IMR-90 (cell line): ENCODE results near the gene CTBP2. TPM values are rescaled to one million over a fixed set of nuclear protein-coding genes. Genes with fewer than 3 reads are reported as not detected.

Source experiments
- ATAC-seq: fragments of 200-7000 bp; cut with Tn5 transposase; 2 replicates; pipeline ENCODE4 v1.9.1; 2020; ENCODE audit warnings: low read depth, mild to moderate bottlenecking, moderate library complexity
- BruUV-seq: library from RNA; stranded (reverse); fragments of 400-500 nt; replicated peaks from 2 replicates; lab custom pipeline; 2021; lab: Mats Ljungman, UMichigan
- CTCF ChIA-PET: fragments of 300-600 bp; formaldehyde crosslinking; extraction: SDS; loops from one replicate; lab custom pipeline; 2021; ENCODE audit warnings: antibody characterized with exemption; lab: Yijun Ruan, JAX
- POLR2A ChIA-PET: fragments of 300-600 bp; sonication (Branson Sonifier 250); formaldehyde crosslinking; loops from one replicate; lab custom pipeline; 2022; ENCODE audit warnings: antibody characterized with exemption; ENCODE audit not compliant: unreplicated experiment; lab: Charles Lee
- DNase-seq: peaks from one replicate; pipeline ENCODE4 v3.0.0; 2013
- H2AFZ ChIP-seq: replicated peaks from 2 replicates; pipeline ENCODE3; 2013; ENCODE audit warnings: low read length, mild to moderate bottlenecking; ENCODE audit not compliant: poor library complexity
- H2AK5ac ChIP-seq: 2 replicates; pipeline ENCODE4 v1.6.1; 2013; ENCODE audit warnings: low read depth, low read length, inconsistent platforms
- H2AK9ac ChIP-seq: replicated peaks from 2 replicates; pipeline ENCODE3; 2013; ENCODE audit warnings: mild to moderate bottlenecking, low read depth, low read length, moderate library complexity; ENCODE audit not compliant: poor library complexity
- H2BK120ac ChIP-seq: 2 replicates; pipeline ENCODE4 v1.6.1; 2013; ENCODE audit warnings: low read depth, low read length, inconsistent platforms
- H2BK15ac ChIP-seq: 3 replicates; pipeline ENCODE4 v1.6.1; 2013; ENCODE audit warnings: low read depth, low read length, inconsistent platforms
- H2BK20ac ChIP-seq: 2 replicates; pipeline ENCODE4 v1.6.1; 2013; ENCODE audit warnings: low read depth, mild to moderate bottlenecking, inconsistent platforms, low read length, moderate library complexity
- H2BK5ac ChIP-seq: 2 replicates; pipeline ENCODE4 v1.6.1; 2013; ENCODE audit warnings: mild to moderate bottlenecking, low read depth, low read length, inconsistent platforms; ENCODE audit not compliant: poor library complexity, severe bottlenecking
- H3K14ac ChIP-seq: replicated peaks from 2 replicates; pipeline ENCODE4 v1.6.1; 2013; ENCODE audit warnings: low read depth, low read length, inconsistent platforms
- H3K18ac ChIP-seq: 2 replicates; pipeline ENCODE4 v1.6.1; 2013; ENCODE audit warnings: low read depth, low read length, control low read depth
- H3K23ac ChIP-seq: 2 replicates; pipeline ENCODE4 v1.6.1; 2013; ENCODE audit warnings: low read depth, low read length, inconsistent platforms
- H3K27ac ChIP-seq: 2 replicates; pipeline ENCODE4 v1.5.1; 2013; ENCODE audit warnings: mild to moderate bottlenecking, control low read depth, low read length; ENCODE audit not compliant: insufficient read depth
- H3K27me3 ChIP-seq: 2 replicates; pipeline ENCODE4 v1.6.1; 2013; ENCODE audit warnings: low read length; ENCODE audit not compliant: control insufficient read depth, insufficient read depth
- H3K36me3 ChIP-seq: 2 replicates; pipeline ENCODE4 v1.6.1; 2013; ENCODE audit warnings: low read length, mixed read lengths; ENCODE audit not compliant: control insufficient read depth, insufficient read depth
- H3K4ac ChIP-seq: 2 replicates; pipeline ENCODE4 v1.6.1; 2013; ENCODE audit warnings: low read depth, low read length, inconsistent platforms
- H3K4me1 ChIP-seq: 2 replicates; pipeline ENCODE4 v1.6.1; 2013; ENCODE audit warnings: low read length, mixed read lengths; ENCODE audit not compliant: control insufficient read depth, insufficient read depth
- H3K4me2 ChIP-seq: 2 replicates; pipeline ENCODE4 v1.6.1; 2013; ENCODE audit warnings: low read depth, mild to moderate bottlenecking, control low read depth, low read length, moderate library complexity
- H3K4me3 ChIP-seq: 2 replicates; pipeline ENCODE4 v1.5.1; 2013; ENCODE audit warnings: low read depth, mild to moderate bottlenecking, control low read depth, low read length, moderate library complexity; ENCODE audit not compliant: insufficient read depth
- H3K56ac ChIP-seq: 2 replicates; pipeline ENCODE4 v1.6.1; 2013; ENCODE audit warnings: low read length, inconsistent platforms; ENCODE audit not compliant: insufficient read depth; ENCODE audit errors: extremely low read depth
- H3K79me1 ChIP-seq, 2 experiments: 2 replicates each; pipeline ENCODE4 v1.6.1; 2013; ENCODE audit warnings: low read length in 2 of 2, inconsistent platforms in 1 of 2, low read depth in 1 of 2
- H3K9ac ChIP-seq: 2 replicates; pipeline ENCODE4 v1.6.1; 2013; ENCODE audit warnings: low read depth, low read length, control low read depth
- H3K9me1 ChIP-seq: 2 replicates; pipeline ENCODE4 v1.6.1; 2013; ENCODE audit warnings: low read length, inconsistent platforms; ENCODE audit not compliant: insufficient read depth
- H3K9me3 ChIP-seq: 2 replicates; pipeline ENCODE4 v1.6.1; 2013; ENCODE audit warnings: low read length; ENCODE audit not compliant: control insufficient read depth, insufficient read depth
- H4K20me1 ChIP-seq: 2 replicates; pipeline ENCODE4 v1.6.1; 2013; ENCODE audit warnings: low read length, inconsistent platforms; ENCODE audit not compliant: insufficient read depth
- H4K5ac ChIP-seq: 2 replicates; pipeline ENCODE4 v1.6.1; 2013; ENCODE audit warnings: mild to moderate bottlenecking, low read depth, low read length, control low read depth
- H4K8ac ChIP-seq, 2 experiments: 2 replicates each; pipeline ENCODE4 v1.6.1; 2013; ENCODE audit warnings: low read depth in 2 of 2, low read length in 2 of 2, control low read depth in 1 of 2, inconsistent platforms in 1 of 2
- H4K91ac ChIP-seq: 2 replicates; pipeline ENCODE4 v1.6.1; 2013; ENCODE audit warnings: low read depth, low read length, inconsistent platforms; ENCODE audit not compliant: insufficient read depth
- CEBPB ChIP-seq: IDR thresholded peaks from 2 replicates; pipeline ENCODE4 v1.6.1; 2012; ENCODE audit warnings: low read depth, low read length, improper control_type of control experiment
- CTCF ChIP-seq: conservative IDR thresholded peaks from 2 replicates; pipeline ENCODE4 v1.5.1; 2012; ENCODE audit warnings: mild to moderate bottlenecking, low read depth, low read length, improper control_type of control experiment
- ELK1 ChIP-seq: fragments of 150-350 bp; IDR thresholded peaks from 2 replicates; pipeline ENCODE4 v1.6.1; 2016; ENCODE audit warnings: low read depth, mild to moderate bottlenecking, low read length, moderate library complexity, borderline replicate concordance
- MAZ ChIP-seq: IDR thresholded peaks from 2 replicates; pipeline ENCODE4 v1.6.1; 2012; ENCODE audit warnings: low read depth, mild to moderate bottlenecking, low read length, improper control_type of control experiment, moderate library complexity, borderline replicate concordance
- MXI1 ChIP-seq: IDR thresholded peaks from 2 replicates; pipeline ENCODE4 v1.6.1; 2012; ENCODE audit warnings: low read depth, mild to moderate bottlenecking, low read length, moderate library complexity, borderline replicate concordance
- NFE2L2 ChIP-seq: fragments of 150-350 bp; IDR thresholded peaks from 2 replicates; pipeline ENCODE4 v1.6.1; 2016; ENCODE audit warnings: low read depth, mild to moderate bottlenecking, low read length
- POLR2A ChIP-seq: IDR thresholded peaks from 2 replicates; pipeline ENCODE4 v1.6.1; 2012; ENCODE audit warnings: mild to moderate bottlenecking, low read depth, low read length
- RCOR1 ChIP-seq: IDR thresholded peaks from 2 replicates; pipeline ENCODE4 v1.6.1; 2012; ENCODE audit warnings: mild to moderate bottlenecking, low read length, improper control_type of control experiment; ENCODE audit not compliant: insufficient replicate concordance
- WGBS, 2 experiments: methylation state at CpG; one replicate each; pipeline versions ENCODE4 v1.1.5 to v1.1.7; 2013; ENCODE audit warnings: missing lambda C conversion rate in 2 of 2; ENCODE audit not compliant: insufficient read length in 1 of 2; ENCODE audit errors: extremely low coverage in 2 of 2; 5-methylcytosine and 5-hydroxymethylcytosine counted together
- dilution Hi-C: fragments of 300-500 bp; cut with HindIII; formaldehyde crosslinking; loops from one replicate; pipeline ENCODE4 v1.14.3; 2018; ENCODE audit warnings: low sequenced_read_pairs; ENCODE audit not compliant: unreplicated experiment
- in situ Hi-C: fragments of 300-500 bp; cut with MboI; formaldehyde crosslinking; loops from 3 replicates; pipeline ENCODE4 v1.14.3; 2019; ENCODE audit warnings: low sequenced_read_pairs, inconsistent platforms, mixed read lengths
- intact Hi-C: fragments of 100-400 bp; cut with micrococcal nuclease; formaldehyde crosslinking; loops from 2 replicates; pipeline ENCODE4 v1.10.0; 2022
- polyA plus RNA-seq, 3 experiments: library from polyadenylated mRNA; depleted of rRNA; stranded (reverse); fragments of >200 nt; gene quantifications; 2 replicates each; pipeline ENCODE4 v1.2.3, GENCODE V29; 2012; ENCODE audit warnings: low replicate concordance in 1 of 3
- total RNA-seq: library from RNA; depleted of rRNA; stranded (reverse); fragments of >200 nt; gene quantifications from 2 replicates; pipeline ENCODE4 v1.2.3, GENCODE V29; 2012

CTBP2 gene
- total and polyA plus RNA-seq, 2 of the 4 experiments (the other 2 are of a cell fraction): 81.0 to 86.6 TPM

- Histone ChIP-seq H3K36me3 (peaks cover 2% of the 10 kb centered on the region; the same call in 1 of the 2 replicates), H2BK20ac (no peak overlapping the region), H3K9me3 (no peaks in the 10 kb centered on the region), H2AK5ac (no peak overlapping the region), H2BK120ac (no peak overlapping the region), H3K79me1 (peaks cover 37 to 95% of the 10 kb centered on the region in 2 experiments), H4K20me1 (peaks cover 81% of the 10 kb centered on the region), H3K4me3 (no peak overlapping the region), H2AK9ac (no peak overlapping the region), H4K8ac (no peak overlapping the region), H3K4me2 (no peak overlapping the region), H3K9me1 (peaks cover 22% of the 10 kb centered on the region), H3K4me1 (peaks cover 22% of the 10 kb centered on the region), H3K9ac (no peak overlapping the region), H2BK15ac (no peak overlapping the region), H2BK5ac (no peak overlapping the region), H3K4ac (no peak overlapping the region), H3K27me3 (no peaks in the 10 kb centered on the region), H3K56ac (no peak overlapping the region), H3K23ac (no peak overlapping the region), H2AFZ (no peak overlapping the region), H3K18ac (no peak overlapping the region), H4K5ac (no peak overlapping the region), H3K27ac (no peak overlapping the region), H3K14ac (0 out of 2 replicates have a peak overlapping the region, but pooled peaks have one; percentile 39), H4K91ac (no peak overlapping the region)
- WGBS, 2 experiments: 83% methylated on average over 4 of the region's 9 CpGs; no CpG with 5 or more reads in 1 of the 2 experiments
- no peak for DNase-seq
- no TSS peak for BruUV-seq
- POLR2A ChIA-PET: no interaction called here
- no peak for TF ChIP-seq CTCF
- TF ChIP-seq CEBPB: no peak
- no peak for TF ChIP-seq POLR2A
- no peak for TF ChIP-seq MAZ
- no peak for TF ChIP-seq ELK1
- no peak for TF ChIP-seq RCOR1
- TF ChIP-seq NFE2L2: no peak
- no peak for TF ChIP-seq MXI1
- dilution Hi-C loops: no loop called here
- CTCF ChIA-PET: no interaction called here
- intact Hi-C loops: no loop called here
- in situ Hi-C loops: loop anchor here (10.0 kb wide), 1 partner anchor 100 kb away; no protein-coding TSS in a partner anchor
- no peak for ATAC-seq
Observed at GRCh38 chr10:125054669-125055268, 105.6 kb downstream of the CTBP2 start.
